Effector CD8-positive, alpha-beta T cell (primary cell): Measurements from ENCODE around the gene ANKEF1.

Experiments used
- DNase-seq: peaks from one replicate; lab custom pipeline; 2025; lab: John Stamatoyannopoulos, UW

The ANKEF1 gene

GRCh38 chr20:10080574-10080973 lies 45.8 kb downstream of the ANKEF1 start:
- DNase-seq, result no peak

- DNase-seq, result no peak
These were observed 55.2 kb downstream of the ANKEF1 start for GRCh38 chr20:10089871-10090587.

DNA sequence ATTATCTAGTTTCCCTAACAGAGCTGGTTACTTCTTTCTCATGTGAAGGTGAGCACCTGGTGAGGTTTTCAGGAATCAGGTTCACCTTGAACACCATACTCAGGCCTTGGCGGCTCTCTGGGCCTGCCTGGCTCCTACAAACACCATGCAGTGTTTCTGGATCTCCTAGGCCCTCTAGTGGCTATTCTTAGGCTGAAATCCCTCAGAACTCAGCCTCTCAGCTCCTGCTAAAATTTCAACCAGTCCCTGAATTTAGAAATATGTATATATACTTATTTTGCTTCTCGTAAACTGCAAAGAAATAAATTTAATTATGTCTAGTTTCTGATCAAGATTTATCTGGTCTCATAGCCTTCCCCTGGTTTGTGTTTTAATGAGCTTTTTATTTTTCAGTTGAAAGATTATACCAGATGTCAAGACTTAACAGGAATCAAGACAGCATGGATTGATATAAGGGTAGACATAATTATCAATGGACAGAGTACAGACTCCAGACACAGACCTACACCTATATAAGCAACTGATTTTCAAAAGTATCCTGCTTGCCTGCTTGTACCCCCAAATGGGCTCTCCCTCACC lies 55.9 kb downstream of the ANKEF1 start:
- no peak for DNase-seq

GRCh38 chr20:10093087-10093591 lies 58.4 kb downstream of the ANKEF1 start:
- DNase-seq, result no peak

DNA sequence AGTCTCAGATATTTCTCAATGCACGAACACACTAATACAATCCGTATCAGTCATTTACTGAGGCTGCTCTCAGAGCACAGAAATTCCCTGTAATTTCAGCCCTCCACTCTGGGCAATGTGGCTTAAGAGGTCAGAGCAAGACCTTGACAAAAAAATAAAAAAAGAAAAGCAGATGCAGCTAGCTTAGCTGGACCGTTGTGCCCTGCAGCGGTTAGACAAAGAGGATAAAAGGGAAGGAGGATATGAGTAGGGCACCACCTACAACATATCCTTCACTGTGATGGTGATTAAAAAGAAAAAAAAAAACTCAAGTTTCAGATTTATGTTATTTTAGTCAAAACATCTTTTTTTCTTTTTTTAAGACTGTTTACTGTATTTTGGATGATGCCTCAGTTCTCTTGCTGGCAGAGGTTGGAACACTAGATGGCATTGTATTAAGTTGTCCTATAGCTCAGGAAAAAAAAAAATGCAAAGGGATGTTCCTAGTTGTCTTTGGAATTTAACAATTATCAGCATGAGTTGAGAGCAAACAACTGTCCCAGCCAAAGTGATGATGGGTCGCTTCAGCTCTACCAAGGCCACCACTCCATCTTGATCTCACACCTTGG lies 59.9 kb downstream of the ANKEF1 start:
- no peak for DNase-seq

DNA sequence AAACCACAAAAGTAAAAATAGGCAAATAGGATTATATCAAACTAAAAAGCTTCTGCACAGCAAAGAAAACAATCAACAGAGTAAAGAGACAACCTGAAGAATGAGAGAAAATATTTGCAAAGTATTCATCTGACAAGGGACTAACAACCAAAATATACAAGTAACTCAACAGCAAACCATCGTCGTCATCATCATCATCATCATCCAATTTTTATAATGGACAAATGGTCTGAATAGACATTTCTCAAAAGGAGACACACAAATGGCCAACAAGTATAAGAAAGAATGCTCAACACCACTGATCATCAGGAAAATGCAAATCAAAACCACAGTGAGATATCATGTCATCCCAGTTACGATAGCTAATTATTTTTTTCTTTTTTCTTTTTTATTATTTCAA lies 62.0 kb downstream of the ANKEF1 start:
- DNase-seq, result no peak

GRCh38 chr20:10105046-10105445 lies 70.3 kb downstream of the ANKEF1 start:
- DNase-seq, result no peak
